WI38 (cell line): ENCODE measurements around the gene WNT16.
A peak's percentile ranks its signal among the peaks of the same experiment; 100 is the strongest.

Experiments
- H3K4me3 ChIP-seq: 2 replicates; pipeline ENCODE4 v1.5.1; 2011; ENCODE audit warnings: low read depth, mild to moderate bottlenecking, control low read depth, low read length
- CTCF ChIP-seq: IDR thresholded peaks from 2 replicates; pipeline ENCODE4 v1.5.1; 2012; ENCODE audit warnings: low read depth, mild to moderate bottlenecking, control low read depth, low read length

The WNT16 gene

GRCh38 chr7:121328508-121329190 lies at the start of gene WNT16:
Gene WNT16, plus strand, starts transcription at chr7:121329000. Its CDS starts 293 bp downstream, at chr7:121329293.
- H3K4me3 ChIP-seq, result peak within 1 kb of the TSS; percentile 81
- no peak for TF ChIP-seq CTCF

- no peak overlapping the region for H3K4me3 ChIP-seq
- no peak for TF ChIP-seq CTCF
Measured at GRCh38 chr7:121279060-121279620, 49.7 kb upstream of the WNT16 start.

- no peak overlapping the region for H3K4me3 ChIP-seq
- no peak for TF ChIP-seq CTCF
Measured at GRCh38 chr7:121279822-121280221, 49.0 kb upstream of the WNT16 start.

- H3K4me3 ChIP-seq, result no peak overlapping the region
- no peak for TF ChIP-seq CTCF
Measured at GRCh38 chr7:121280656-121281055, 48.1 kb upstream of the WNT16 start.

GRCh38 chr7:121282129-121282528 lies 46.7 kb upstream of the WNT16 start:
- TF ChIP-seq CTCF, result no peak
- H3K4me3 ChIP-seq, result no peak overlapping the region

GRCh38 chr7:121285066-121285667 lies 43.6 kb upstream of the WNT16 start:
- no peak for TF ChIP-seq CTCF
- no peak overlapping the region for H3K4me3 ChIP-seq

- H3K4me3 ChIP-seq, result no peak overlapping the region
- no peak for TF ChIP-seq CTCF
Measured at GRCh38 chr7:121286186-121286585, 42.6 kb upstream of the WNT16 start.
